H1 (cell line): ENCODE measurements around the gene NDNF. TPM values are rescaled to one million over a fixed set of nuclear protein-coding genes. Genes with fewer than 3 reads are reported as not detected.

Experiments
- CTCF ChIA-PET: fragments of 300-600 bp; sonication (Branson Sonifier 250); formaldehyde crosslinking; loops from one replicate; lab custom pipeline; 2021; ENCODE audit not compliant: partially characterized antibody; lab: Charles Lee
- POLR2A ChIA-PET: fragments of 300-600 bp; sonication (Branson Sonifier 250); formaldehyde crosslinking; loops from one replicate; lab custom pipeline; 2021; ENCODE audit warnings: inconsistent platforms; ENCODE audit not compliant: partially characterized antibody; lab: Charles Lee
- DNase-seq, 2 experiments: peaks; one replicate each; pipeline versions ENCODE4 v3.0.0 to v3.0.0-alpha.2; 2010 to 2022; ENCODE audit warnings: low spot score in 2 of 2, low read depth in 1 of 2, mixed read lengths in 1 of 2
- FAIRE-seq: peaks from 2 replicates; lab custom pipeline; 2011; peaks lifted over from hg19 to GRCh38; lab: Jason Lieb, UNC
- H2AFZ ChIP-seq: 2 replicates; pipeline ENCODE4 v1.8.1; 2012; ENCODE audit warnings: low read length, inconsistent platforms
- H2AK5ac ChIP-seq: 2 replicates; pipeline ENCODE4 v1.6.1; 2013; ENCODE audit warnings: low read depth, low read length
- H2BK120ac ChIP-seq: replicated peaks from 2 replicates; pipeline ENCODE3; 2013; ENCODE audit warnings: low read depth, low read length, inconsistent platforms
- H2BK12ac ChIP-seq: 2 replicates; pipeline ENCODE4 v1.6.1; 2013; ENCODE audit warnings: low read depth, low read length
- H2BK15ac ChIP-seq: 2 replicates; pipeline ENCODE4 v1.6.1; 2013; ENCODE audit warnings: low read length
- H2BK20ac ChIP-seq: 2 replicates; pipeline ENCODE4 v1.6.1; 2013; ENCODE audit warnings: low read length
- H2BK5ac ChIP-seq: 2 replicates; pipeline ENCODE4 v1.6.1; 2013; ENCODE audit warnings: low read depth, low read length
- H3K14ac ChIP-seq: 2 replicates; pipeline ENCODE4 v1.6.1; 2013; ENCODE audit warnings: inconsistent platforms; ENCODE audit not compliant: insufficient read length
- H3K18ac ChIP-seq: 2 replicates; pipeline ENCODE4 v1.6.1; 2013; ENCODE audit warnings: low read length; ENCODE audit errors: extremely low read depth
- H3K23ac ChIP-seq: 2 replicates; pipeline ENCODE4 v1.6.1; 2013; ENCODE audit warnings: inconsistent platforms; ENCODE audit not compliant: insufficient read length
- H3K23me2 ChIP-seq: 2 replicates; pipeline ENCODE4 v1.6.1; 2013; ENCODE audit warnings: low read depth, low read length
- H3K27ac ChIP-seq: 2 replicates; pipeline ENCODE4 v1.6.1; 2011; ENCODE audit warnings: low read depth, low read length, inconsistent platforms
- H3K27me3 ChIP-seq, 4 experiments: replicated peaks in 1 of 4; 1 replicate in 1 of 4; 2 replicates in 3 of 4; pipeline versions ENCODE4 v1.6.1 to v1.8.1; 2011 to 2013; ENCODE audit warnings: low read length in 3 of 4, mild to moderate bottlenecking in 3 of 4, inconsistent platforms in 2 of 4, mixed read lengths in 2 of 4, moderate library complexity in 1 of 4; ENCODE audit not compliant: control insufficient read depth in 3 of 4, insufficient read depth in 3 of 4; ENCODE audit errors: extremely low read depth in 1 of 4
- H3K36me3 ChIP-seq, 4 experiments: 2 replicates each; pipeline versions ENCODE4 v1.6.1 to v1.8.1; 2011 to 2013; ENCODE audit warnings: mild to moderate bottlenecking in 4 of 4, low read length in 3 of 4, moderate library complexity in 2 of 4, control low read depth in 1 of 4, inconsistent platforms in 1 of 4; ENCODE audit not compliant: insufficient read depth in 4 of 4, control insufficient read depth in 2 of 4
- H3K4ac ChIP-seq: replicated peaks from 2 replicates; pipeline ENCODE3; 2013; ENCODE audit warnings: low read length, low read depth, mixed read lengths, inconsistent platforms; ENCODE audit not compliant: insufficient read length
- H3K4me1 ChIP-seq, 4 experiments: replicated peaks in 1 of 4; 1 replicate in 1 of 4; 2 replicates in 3 of 4; pipeline versions ENCODE4 v1.6.1 to v1.8.1; 2011 to 2013; ENCODE audit warnings: low read length in 3 of 4, inconsistent platforms in 2 of 4, mixed read lengths in 1 of 4; ENCODE audit not compliant: insufficient read depth in 4 of 4, control insufficient read depth in 3 of 4
- H3K4me2 ChIP-seq, 2 experiments: 2 replicates each; pipeline versions ENCODE4 v1.6.1 to v1.8.1; 2011 to 2013; ENCODE audit warnings: low read depth in 2 of 2, low read length in 2 of 2, control low read depth in 1 of 2, inconsistent platforms in 1 of 2, mild to moderate bottlenecking in 1 of 2; ENCODE audit not compliant: insufficient read depth in 1 of 2
- H3K4me3 ChIP-seq, 4 experiments: fragments of 200-600, 300-600 bp in 1 of 4; sonication (generic), shearing (Covaris generic), sonication (Bioruptor Twin) in 1 of 4; 2 replicates each; pipeline versions ENCODE4 v1.5.1 to v1.8.1; 2011 to 2016; ENCODE audit warnings: low read length in 4 of 4, low read depth in 3 of 4, control low read depth in 2 of 4, inconsistent platforms in 2 of 4, mild to moderate bottlenecking in 2 of 4, mixed read lengths in 1 of 4, moderate library complexity in 1 of 4; ENCODE audit not compliant: insufficient read depth in 2 of 4; ENCODE audit errors: extremely low read depth in 1 of 4
- H3K56ac ChIP-seq: replicated peaks from 2 replicates; pipeline ENCODE3; 2013; ENCODE audit warnings: low read depth, mild to moderate bottlenecking, mixed read lengths, low read length, inconsistent platforms; ENCODE audit not compliant: insufficient read length
- H3K79me1 ChIP-seq: 2 replicates; pipeline ENCODE4 v1.6.1; 2013; ENCODE audit warnings: low read depth, low read length, control low read depth
- H3K79me2 ChIP-seq, 2 experiments: 2 replicates each; pipeline versions ENCODE4 v1.6.1 to v1.8.1; 2012 to 2013; ENCODE audit warnings: low read length in 2 of 2, mild to moderate bottlenecking in 2 of 2, inconsistent platforms in 1 of 2; ENCODE audit not compliant: insufficient read depth in 2 of 2, control insufficient read depth in 1 of 2
- H3K9ac ChIP-seq, 4 experiments: replicated peaks in 1 of 4; 1 replicate in 1 of 4; 2 replicates in 3 of 4; pipeline versions ENCODE4 v1.6.1 to v1.8.1; 2011 to 2013; ENCODE audit warnings: low read depth in 3 of 4, low read length in 3 of 4, control low read depth in 2 of 4, mild to moderate bottlenecking in 2 of 4, moderate library complexity in 2 of 4, inconsistent platforms in 1 of 4; ENCODE audit errors: extremely low read depth in 1 of 4
- H3K9me3 ChIP-seq, 2 experiments: 2 replicates each; pipeline versions ENCODE4 v1.6.1 to v1.8.1; 2012 to 2013; ENCODE audit warnings: mild to moderate bottlenecking in 2 of 2, moderate library complexity in 2 of 2, control low read depth in 1 of 2, inconsistent platforms in 1 of 2, low read depth in 1 of 2, low read length in 1 of 2, mixed read lengths in 1 of 2; ENCODE audit not compliant: insufficient read depth in 2 of 2
- H4K20me1 ChIP-seq, 2 experiments: replicated peaks in 1 of 2; 2 replicates each; pipeline versions ENCODE3 to v1.8.1; 2011 to 2013; ENCODE audit warnings: inconsistent platforms in 2 of 2, low read length in 2 of 2, mild to moderate bottlenecking in 1 of 2; ENCODE audit not compliant: insufficient read depth in 2 of 2, control insufficient read depth in 1 of 2
- H4K5ac ChIP-seq: 2 replicates; pipeline ENCODE4 v1.6.1; 2013; ENCODE audit warnings: low read length, low read depth, mixed read lengths, inconsistent platforms; ENCODE audit not compliant: insufficient read length
- H4K8ac ChIP-seq: 2 replicates; pipeline ENCODE4 v1.8.0; 2013; ENCODE audit warnings: mild to moderate bottlenecking, moderate library complexity, low read length, inconsistent platforms; ENCODE audit not compliant: insufficient read depth; ENCODE audit errors: extremely low read depth
- H4K91ac ChIP-seq: replicated peaks from 2 replicates; pipeline ENCODE3; 2013; ENCODE audit warnings: low read length, mixed read lengths, inconsistent platforms; ENCODE audit not compliant: insufficient read length
- ATF3 ChIP-seq: IDR thresholded peaks from 2 replicates; pipeline ENCODE4 v1.6.1; 2011; ENCODE audit warnings: low read depth, mild to moderate bottlenecking, low read length; ENCODE audit not compliant: insufficient read depth
- WGBS, 2 experiments: shearing (Covaris generic) in 1 of 2; methylation state at CpG; one replicate each; pipeline versions ENCODE4 v1.1.6 to v1.1.7; 2013 to 2015; ENCODE audit warnings: low lambda C conversion rate in 2 of 2, mixed read lengths in 2 of 2, inconsistent platforms in 1 of 2, low coverage in 1 of 2, missing lambda C conversion rate in 1 of 2; ENCODE audit not compliant: insufficient replicate concordance in 2 of 2, insufficient coverage in 1 of 2, insufficient read length in 1 of 2; ENCODE audit errors: extremely low coverage in 1 of 2, missing lambda C conversion rate in 1 of 2; 5-methylcytosine and 5-hydroxymethylcytosine counted together
- polyA plus RNA-seq, 7 experiments: library from polyadenylated mRNA; depleted of rRNA in 3 of 7; stranded (reverse) in 5 of 7; unstranded in 2 of 7; fragments of >200 nt in 5 of 7; fragments of 200-250 nt in 2 of 7; gene quantifications; 1 replicate in 5 of 7; 2 replicates in 1 of 7; 4 replicates in 1 of 7; pipeline versions ENCODE4 v1.2.1 to v1.2.3, GENCODE V29; 2011 to 2013; ENCODE audit warnings: missing spikeins in 2 of 7, mixed read lengths in 2 of 7
- total RNA-seq: library from RNA; stranded (reverse); fragmentation: NEBNext Ultra II Directional; extraction: Animal tissue kit (Norgen Biotek cat#: 25700); gene quantifications from 2 replicates; pipeline ENCODE4 v1.2.1, GENCODE V29; 2021
- TF ChIP-seq, protein P1 (sequence below): IDR thresholded peaks from 2 replicates; pipeline ENCODE4 v1.6.1; 2012; ENCODE audit warnings: inconsistent platforms

Gene NDNF
- total and polyA plus RNA-seq, 2 of the 8 experiments (the other 6 are each of a cell fraction or from before 2014, with no cell fraction given): 0.70 to 1.6 TPM

DNA sequence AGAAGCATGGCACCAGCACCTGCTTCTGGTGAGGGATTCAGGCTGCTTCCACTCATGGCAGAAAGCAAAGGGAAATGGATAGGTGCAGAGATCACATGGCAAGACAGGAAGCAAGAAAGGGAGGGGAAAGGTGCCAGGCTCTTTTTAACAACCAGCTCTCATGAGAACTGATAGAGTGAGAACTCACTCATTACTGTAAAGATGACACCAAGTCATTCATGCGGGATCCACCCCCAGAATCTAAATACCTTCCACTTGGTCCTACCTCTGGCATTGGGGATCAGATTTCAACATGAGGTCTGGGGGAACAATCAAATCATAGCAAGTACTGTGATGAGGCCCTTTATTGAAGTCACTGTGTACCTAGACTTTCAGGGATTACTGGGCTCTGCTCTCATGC is 77.8 kb downstream of the NDNF start:
- Histone ChIP-seq H3K27ac (no peak overlapping the region), H2BK20ac (peak overlapping the region; percentile 3; the same call in 1 of the 2 replicates), H3K4me3 (no peak overlapping the region), H2AFZ (peak overlapping the region; percentile 61; the same call in 1 of the 2 replicates), H3K36me3 (no peaks in the 10 kb centered on the region), H4K91ac (no peak overlapping the region), H4K20me1 (no peaks in the 10 kb centered on the region), H4K5ac (no peak overlapping the region), H2AK5ac (no peak overlapping the region), H3K23ac (no peak overlapping the region), H2BK12ac (no peak overlapping the region), H4K8ac (no peak overlapping the region), H3K14ac (no peak overlapping the region), H3K4me1 (peaks cover 0 to 7% (median 0%) of the 10 kb centered on the region in 4 experiments; a peak in 2 of 7 replicates), H2BK15ac (no peak overlapping the region), H2BK120ac (no peak overlapping the region), H3K79me1 (no peaks in the 10 kb centered on the region), H3K4ac (no peak overlapping the region), H3K18ac (no peak overlapping the region), H3K9me3 (no peaks in the 10 kb centered on the region), H3K4me2 (no peak overlapping the region), H3K56ac (no peak overlapping the region), H3K23me2 (no peaks in the 10 kb centered on the region), H3K79me2 (no peaks in the 10 kb centered on the region), H3K27me3 (no peaks in the 10 kb centered on the region), H2BK5ac (no peak overlapping the region)
- CTCF ChIA-PET: interaction anchor here (1.0 to 1.6 kb wide), 2 partner anchors 16 to 17 kb away, joined by 5 read pairs; no protein-coding TSS in a partner anchor
- FAIRE-seq (peak; percentile 36), DNase-seq (no peak)
- POLR2A ChIA-PET: no interaction called here
- WGBS, 2 experiments: 44% methylated on average over 1 of the region's 1 CpG; no CpG with 5 or more reads in 1 of the 2 experiments
- TF ChIP-seq ATF3: no peak
- TF ChIP-seq, protein P1, sequence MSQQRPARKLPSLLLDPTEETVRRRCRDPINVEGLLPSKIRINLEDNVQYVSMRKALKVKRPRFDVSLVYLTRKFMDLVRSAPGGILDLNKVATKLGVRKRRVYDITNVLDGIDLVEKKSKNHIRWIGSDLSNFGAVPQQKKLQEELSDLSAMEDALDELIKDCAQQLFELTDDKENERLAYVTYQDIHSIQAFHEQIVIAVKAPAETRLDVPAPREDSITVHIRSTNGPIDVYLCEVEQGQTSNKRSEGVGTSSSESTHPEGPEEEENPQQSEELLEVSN: peak; percentile 28; the same call in 1 of the 2 replicates
- TF ChIP-seq, all 59 proteins: peak for 1
- no peak overlapping the region for H3K9ac ChIP-seq
